GM19467 (cell line): Measurements from ENCODE around the gene ZMYND19.
"Not testable (repeated sequence)": the region's sequence is repeated elsewhere in the genome, so short reads cannot be mapped to it uniquely, and the experiment has no call there.

Experiments used
- ATAC-seq: cut with Tn5 transposase; IDR thresholded peaks from one replicate; pipeline ENCODE4 v1.9.1; 2021; ENCODE audit warnings: mild to moderate bottlenecking, moderate library complexity; ENCODE audit not compliant: unreplicated experiment

ZMYND19 gene

DNA sequence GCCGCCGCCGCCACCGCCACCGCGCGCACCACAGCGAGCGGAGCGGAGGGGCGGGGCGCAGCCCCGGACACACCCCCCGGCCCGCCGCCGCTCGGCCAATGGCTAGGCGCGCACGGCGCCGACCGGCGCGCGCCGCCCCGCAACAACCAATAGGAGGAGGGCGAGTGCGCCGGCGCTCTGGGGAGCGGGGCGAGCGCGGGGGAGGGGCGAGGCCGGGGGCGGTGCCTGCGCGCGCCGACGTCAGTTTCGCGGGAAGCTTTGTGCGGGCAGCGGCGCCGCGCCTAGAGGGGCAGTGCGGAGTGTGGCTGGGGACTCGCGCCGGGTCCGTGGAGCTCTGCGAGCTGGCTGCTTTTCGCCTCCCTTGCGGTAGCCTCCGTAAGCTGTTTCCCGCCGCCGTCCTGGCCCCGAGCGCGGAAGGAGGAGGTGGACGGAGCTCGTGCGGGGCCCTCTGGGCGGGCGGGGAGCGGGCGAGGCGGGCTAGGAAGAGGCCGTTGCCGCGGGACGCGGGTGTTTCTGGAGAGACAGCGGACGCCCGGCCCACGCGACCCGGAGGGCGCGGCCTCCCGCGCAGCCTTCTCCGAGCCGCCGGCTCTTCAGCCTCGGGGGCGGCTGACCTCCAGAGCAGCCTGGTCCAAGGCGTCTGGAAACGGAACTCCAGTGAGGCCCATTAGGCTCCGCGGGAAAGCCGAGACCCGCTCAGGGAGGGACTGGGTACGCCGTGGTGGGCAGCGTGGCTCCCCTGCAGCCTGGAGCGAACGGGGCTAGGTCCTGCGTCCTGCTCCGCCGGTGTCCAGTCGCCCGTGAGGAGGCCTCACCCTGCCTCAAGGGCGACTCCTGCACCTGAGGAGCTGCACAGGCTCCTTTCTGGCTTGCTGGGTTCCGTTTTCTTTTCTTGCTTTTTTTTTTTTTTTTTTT is at the start of gene ZMYND19:
Gene ZMYND19 (minus strand): TSS at position 44 of the 915 bp plus-strand sequence. CDS start 249 bp downstream, outside the sequence.
- peak; percentile 80 for ATAC-seq

DNA sequence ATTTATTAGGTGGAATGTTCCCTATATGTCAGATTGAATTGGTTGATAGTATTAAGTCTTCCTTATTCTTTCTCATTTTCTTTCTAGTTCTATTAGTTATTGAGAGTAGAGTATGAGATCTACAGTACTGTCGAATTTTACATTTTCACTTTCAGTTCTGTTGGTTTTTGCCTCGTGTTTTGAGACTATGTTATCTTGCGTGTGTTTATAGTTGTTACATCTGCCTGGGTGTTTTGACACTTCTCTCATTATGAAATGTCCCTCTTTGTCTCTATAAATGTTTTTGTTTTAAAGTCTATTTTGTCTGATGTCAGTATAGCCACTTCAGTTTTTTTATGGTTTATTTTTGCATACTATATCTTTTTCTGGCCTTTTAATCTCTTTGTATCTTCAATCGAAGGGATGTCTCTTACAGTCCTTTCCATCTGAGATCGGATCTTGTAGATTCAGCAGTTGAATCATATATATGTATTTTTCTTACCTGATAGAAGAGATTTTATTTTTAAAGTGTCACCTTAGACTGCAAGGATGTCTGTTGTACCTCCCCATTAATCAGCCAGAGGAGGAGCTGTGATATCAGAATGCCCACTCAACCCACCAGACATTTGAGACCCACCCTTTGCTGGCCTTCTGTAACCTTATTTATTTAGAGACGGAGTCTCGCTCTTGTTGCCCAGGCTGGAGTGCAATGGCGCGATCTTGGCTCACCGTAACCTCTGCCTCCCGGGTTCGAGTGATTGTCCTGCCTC is 49.2 kb upstream of the ZMYND19 start:
- ATAC-seq: no peak

DNA sequence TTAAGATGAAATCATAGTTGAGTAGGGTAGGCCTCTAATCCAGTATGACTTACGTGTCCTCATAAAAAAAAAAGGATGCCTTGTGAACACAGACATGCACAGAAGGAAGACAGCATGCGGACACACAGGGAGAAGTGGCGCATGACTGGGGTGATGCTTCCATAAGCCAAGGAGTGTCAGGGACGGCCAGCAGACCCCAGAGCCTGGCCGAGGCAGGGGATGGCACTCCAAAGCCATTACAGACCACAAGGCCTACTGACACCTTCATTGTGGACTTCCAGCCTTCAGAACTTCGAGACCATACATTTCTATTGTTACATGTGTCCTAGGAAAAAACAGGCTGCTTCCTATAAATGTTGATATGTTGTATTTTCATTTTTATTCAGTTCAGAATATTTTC is 48.4 kb upstream of the ZMYND19 start:
- ATAC-seq: no peak

DNA sequence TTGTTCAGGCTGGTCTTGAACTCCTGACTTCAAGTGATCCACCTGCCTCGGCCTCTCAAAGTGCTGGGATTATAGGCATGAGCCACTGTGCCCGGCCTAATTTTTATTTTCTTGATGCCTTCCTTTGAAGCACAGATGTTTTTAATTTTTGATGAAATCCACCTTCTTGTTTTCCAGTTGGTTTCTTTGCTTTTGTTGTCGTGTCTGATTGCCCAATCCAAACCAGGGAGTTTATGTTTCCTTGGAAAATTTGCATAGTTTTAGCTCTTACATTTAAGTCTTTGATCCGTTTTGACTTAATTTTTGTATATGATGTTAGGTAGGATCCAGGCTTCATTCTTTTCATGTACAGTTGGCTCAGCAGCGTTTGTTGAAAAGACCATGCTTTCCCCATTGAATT is 43.7 kb upstream of the ZMYND19 start:
- ATAC-seq: no peak

DNA sequence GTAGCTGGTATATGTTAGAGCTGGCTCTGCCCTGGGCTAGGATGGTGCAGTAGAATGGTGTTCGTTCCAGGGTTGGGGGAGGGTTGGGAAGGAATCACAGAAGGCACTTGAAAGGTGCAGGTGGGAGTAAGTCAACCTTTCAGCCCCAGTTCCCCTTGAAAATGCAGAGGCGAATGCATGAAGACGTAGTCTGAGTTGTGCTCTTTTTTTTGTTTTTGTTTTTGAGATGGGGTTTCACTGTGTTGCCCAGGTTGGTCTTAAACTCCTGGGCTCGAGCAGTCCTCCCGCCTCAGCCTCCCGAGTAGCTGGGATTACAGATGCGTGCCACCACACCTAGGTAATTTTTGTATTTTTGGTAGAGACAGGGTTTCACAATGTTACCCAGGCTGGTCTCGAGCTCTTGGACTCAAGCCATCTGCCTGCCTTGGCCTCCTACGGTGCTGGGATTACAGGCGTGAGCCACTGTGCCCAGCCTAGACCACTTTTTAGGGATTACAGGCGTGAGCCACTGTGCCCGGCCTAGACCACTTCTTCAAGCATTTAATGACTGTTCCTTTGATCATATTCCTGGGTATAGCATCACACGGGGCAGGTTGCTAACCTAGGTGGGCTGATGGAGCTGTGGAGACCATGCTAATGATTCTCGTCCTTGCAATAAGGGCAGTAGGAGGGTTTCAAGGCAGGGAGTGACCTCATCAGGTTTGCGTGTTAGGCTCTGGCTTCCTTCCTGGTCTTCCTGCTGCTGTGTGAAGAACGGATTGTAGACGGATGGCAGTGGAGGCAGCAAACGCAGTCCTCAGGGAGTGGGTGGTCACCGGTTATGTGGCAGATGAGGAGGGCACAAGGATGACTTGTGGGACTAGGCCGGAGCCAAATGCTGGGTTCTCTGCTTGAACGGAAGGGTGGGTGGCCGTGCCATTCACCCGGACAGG is 42.2 kb upstream of the ZMYND19 start:
- no peak for ATAC-seq

DNA sequence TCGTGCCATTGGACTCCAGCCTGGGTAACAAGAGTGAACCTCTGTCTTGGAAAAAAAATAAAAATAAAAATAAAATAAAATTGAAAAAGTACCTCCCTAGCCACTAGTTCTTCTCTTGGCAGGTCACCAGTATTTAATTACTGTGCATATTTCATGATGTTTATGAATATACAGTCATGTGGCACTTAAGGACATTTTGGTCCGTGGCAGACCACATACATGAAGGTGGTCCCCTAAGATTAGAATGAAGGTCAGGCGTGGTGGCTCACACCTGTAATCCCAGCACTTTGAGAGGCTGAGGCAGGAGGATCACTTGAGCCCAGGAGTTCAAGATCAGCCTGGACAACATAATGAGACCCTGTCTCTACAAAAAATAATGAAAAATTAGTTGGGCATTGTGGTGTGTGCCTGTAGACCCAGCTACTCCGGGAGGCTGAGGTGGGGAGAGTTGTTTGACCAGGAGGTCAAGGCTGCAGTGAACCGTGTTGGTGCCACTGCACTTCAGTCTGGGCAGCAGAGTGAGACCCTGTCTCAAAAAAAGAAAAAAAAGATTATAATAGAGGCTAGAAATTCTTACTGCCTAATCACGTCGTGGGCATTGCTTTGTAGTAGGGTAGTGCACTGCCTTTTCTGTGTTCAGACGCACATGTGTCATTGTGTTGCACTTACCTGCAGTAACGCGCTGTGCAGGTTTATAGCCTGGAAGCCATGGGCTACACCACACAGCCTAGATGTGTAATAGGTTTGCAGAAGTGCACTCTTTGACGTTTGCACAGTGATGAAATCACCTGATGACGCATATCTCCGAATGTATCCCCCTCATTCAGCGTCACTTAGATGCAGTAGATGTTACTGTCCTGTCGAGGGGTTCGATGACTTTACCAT is 41.3 kb upstream of the ZMYND19 start:
- ATAC-seq: no peak

DNA sequence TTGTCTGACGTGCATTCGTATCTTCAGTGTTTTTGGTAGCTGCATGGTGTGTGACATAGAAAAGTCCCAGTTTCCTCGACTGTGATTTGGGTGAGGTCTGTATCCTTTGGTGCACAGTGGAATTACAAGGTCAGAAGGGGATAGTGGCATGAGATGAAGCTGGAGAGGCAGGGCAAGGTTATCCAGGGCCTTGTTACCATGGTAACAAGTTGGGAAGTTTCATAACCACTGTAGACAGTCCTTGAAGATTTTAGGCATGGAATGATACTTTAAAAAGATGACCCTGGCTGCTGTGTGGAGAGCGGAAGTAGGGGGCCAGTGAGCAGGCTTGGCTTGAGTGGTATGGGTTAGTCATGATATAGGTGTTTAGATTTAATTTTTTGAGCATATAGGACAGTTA is 40.4 kb upstream of the ZMYND19 start:
- ATAC-seq: no peak

DNA sequence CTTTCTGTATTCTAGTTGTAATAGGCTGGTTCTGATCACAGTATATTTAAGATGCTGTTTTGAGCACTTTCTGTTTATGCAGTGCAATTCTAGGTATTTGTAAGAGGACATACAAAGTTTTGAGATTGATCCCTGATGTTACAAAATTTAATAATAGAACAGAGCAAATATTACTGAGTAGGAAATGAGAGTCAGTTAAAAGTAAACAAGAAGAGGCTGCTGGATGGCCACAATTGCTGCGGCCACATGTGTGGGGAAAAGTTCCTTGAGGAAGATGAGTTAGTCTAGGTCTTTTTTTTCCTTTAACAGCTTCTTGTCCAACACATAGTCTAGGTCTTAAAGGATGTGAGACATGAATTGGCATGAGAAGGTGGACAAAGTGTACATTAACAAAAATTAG is 39.8 kb upstream of the ZMYND19 start:
- no peak for ATAC-seq

DNA sequence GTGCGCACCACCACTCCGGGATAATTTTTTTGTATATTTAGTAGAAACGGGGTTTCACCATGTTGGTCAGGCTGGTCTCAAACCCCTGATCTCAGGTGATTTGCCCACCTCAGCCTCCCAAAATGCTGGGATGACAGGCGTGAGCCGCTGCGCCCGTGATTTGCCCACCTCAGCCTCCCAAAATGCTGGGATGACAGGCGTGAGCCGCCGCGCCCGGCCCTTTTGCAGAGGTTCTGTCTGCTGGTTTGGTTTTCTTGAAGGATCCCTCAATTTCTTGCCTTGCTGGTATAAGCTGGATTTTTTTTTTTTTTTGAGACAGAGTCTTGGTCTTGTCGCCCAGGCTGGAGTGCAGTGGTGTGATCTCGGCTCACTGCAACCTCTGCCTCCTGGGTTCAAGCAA is 37.1 kb upstream of the ZMYND19 start:
- ATAC-seq: not testable (repeated sequence)

DNA sequence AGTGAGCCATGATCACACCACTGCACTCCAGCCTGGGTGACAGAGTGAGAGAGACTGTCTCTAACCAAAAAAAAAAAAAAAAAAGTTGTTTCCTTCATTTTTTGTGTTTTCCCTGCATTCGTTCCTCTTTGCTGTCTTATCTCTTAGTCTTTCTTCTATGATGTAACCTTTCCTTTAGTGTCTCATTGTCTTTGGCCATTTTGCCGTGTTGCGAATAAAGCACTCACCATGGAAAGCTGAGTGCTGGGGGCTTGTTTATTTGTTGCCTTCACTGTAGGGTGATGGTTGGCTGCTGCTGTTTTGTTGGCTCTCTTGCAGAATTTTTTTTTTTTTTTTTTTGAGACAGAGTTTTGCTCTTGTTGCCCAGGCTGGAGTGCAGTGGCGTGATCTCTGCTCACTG is 36.2 kb upstream of the ZMYND19 start:
- ATAC-seq: no peak

DNA sequence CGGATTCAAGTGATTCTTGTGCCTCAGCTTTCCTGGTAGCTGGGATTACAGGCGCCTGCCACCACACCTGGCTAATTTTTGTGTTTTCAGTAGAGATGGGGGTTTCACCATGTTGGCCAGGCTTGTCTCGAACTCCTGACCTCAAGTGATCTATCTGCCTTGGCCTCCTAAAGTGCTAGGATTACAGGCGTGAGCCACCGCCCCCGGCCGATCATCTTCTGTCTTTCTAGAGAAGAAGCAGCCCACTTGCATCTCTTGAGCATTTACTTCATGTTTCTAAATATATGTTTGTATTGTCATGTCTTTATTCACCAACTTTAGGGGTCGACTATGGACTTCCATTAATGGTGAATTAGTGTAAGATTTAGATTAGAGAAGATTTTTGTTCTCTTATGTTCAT is 31.9 kb upstream of the ZMYND19 start:
- ATAC-seq: not testable (repeated sequence)

DNA sequence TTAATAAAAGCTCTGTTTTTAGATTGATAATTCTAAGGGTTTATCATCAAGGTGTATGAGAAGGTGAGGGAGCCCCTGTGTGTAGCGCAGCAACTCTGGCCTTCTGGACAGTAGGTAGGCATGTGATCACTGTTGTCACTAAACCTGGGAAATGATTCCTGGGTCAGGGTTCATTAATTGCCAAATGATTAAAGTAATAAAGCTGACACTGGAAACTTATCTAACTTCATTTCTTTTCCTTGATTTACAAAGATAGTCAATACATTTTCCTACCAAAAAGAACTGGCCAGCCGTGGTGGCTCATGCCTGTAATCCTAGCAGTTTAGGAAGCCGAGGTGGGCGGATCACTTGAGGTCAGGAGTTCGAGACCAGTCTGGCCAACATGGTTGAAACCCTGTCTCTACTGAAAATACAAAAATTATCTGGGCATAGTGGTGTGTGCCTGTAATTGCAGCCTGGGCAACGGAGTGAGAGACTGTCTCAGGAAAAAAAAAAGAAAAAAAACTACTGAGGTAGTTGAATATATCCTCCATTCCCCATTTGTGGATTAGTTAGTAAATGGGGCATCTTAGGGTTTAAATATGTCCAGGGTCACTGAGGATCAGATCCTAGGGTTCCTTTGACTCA is 30.9 kb upstream of the ZMYND19 start:
- no peak for ATAC-seq

DNA sequence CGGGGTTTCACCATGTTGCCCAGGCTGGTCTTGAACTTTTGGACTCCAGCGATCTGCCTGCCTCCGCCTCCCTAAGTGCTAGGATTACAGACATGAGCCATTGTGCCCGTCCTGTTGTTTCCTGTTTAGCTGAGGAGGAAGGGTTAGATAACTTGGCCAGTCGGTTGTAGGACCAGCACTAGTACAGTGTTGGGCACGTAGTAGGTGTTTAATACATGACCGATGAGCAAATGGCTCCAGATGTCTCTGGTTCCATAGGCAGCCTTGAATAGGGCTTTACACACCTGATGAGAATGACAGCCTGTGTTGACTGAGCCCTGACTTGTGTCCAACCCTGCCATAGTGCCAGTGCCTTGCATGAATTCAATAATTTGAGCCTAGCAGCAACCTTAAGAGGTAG is 30.3 kb upstream of the ZMYND19 start:
- ATAC-seq: no peak

DNA sequence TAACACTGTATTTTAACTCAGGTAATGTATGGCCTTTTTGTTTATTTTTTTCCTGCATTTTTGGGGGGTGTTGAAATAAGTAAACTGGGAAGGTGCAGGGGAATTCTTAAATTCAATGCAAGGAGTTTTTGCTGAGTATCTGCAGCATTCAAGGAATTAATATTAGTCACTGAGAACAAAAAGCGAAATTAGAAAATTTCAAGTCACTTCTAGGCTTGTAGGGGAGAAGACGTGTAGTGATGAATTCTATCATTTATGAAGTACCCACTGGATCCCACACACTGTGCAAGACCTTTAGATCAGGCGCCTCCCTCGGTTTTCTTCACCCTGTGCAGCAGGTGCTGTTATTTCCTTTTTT is 29.7 kb upstream of the ZMYND19 start:
- no peak for ATAC-seq

DNA sequence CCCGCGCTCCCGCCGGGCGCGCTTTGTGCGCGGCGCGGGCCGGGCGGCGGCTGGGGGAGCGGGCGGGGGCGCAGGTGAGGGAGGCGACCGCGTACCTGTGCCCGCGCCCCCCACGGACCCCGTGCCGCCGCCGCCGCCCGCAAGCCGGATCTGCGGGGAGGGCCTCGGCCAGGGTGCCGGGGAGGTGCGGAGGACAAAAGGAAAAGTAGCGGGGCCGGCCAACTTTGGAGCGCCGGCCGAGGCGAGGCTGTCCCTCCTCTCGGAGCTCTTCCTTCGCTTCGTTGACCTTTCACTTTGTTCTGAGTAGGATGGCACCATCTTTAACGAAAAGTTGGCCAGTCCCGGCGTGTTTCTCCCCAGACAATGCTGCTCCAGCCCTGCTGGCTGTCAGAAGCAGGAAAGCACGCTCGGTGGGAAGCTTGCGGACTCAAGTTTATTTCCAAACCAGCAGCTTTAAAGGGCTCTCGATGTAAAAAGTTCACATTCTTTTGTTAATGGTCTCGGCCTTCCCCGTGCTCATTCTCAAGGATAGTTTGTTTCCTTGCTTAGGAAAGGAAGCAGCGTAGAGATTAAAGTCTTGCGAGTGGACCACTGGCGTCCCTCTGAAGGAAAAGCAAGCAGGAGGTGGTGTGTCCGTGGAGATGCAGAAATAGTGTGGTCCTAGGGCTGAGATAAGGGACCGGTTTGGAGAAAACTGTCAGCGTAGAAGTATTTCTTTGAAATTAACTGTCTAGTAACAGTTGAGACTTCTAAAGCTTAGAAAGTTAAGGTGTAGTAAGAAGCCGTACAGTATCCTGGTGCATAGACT is 29.1 kb upstream of the ZMYND19 start:
- ATAC-seq: peak; percentile 20

DNA sequence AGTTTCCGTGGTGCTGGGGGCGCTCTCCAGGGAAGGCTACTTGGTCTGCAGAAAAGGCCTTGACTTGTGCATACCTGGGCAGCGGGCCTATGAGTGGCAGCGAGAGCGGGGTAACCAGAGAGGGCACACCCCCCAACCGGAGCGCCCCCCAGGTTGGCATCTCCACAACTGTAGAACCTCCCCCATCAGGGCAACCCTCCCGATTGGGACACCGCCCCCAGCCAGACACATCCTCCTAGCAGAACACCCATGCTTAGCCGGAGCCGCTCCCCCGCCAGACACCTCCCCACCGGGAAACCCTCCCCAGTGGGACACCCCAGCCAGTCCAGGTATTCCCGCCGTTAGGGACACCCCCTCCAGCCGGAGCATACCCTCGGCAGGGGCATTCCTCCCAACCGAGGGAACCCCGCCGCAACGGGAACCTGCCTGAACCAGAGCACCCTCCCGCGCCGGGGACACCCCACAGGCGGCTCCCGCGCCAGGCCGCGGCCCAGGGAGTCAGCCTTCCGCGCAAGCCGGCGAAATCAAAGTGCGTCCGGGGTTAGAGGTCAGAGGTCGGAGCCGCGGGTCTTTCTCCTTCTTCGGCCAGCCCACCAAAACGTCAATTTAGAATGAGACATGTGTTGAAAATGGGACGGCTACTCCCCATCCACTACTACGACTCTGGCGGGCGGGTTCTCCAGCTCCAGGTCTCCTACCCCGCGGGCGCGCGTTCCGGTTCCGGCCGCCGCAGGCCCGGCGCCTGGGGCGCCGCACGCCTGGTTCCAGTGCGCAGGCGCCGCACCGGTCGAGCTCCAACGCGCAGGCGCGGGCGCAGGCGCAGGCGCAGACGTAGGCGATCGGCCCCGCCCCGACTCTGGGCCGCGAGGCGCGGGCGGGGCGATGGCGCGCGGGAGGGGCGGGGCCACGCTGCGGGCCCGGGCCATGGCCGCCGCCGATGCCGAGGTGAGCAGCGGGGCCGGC is 28.1 kb upstream of the ZMYND19 start, which contains the start of gene EHMT1:
Gene EHMT1 (plus strand): TSS at position 901 of the 963 bp plus-strand sequence. CDS start 24 bp downstream, at position 925.
- peak; percentile 62 for ATAC-seq

DNA sequence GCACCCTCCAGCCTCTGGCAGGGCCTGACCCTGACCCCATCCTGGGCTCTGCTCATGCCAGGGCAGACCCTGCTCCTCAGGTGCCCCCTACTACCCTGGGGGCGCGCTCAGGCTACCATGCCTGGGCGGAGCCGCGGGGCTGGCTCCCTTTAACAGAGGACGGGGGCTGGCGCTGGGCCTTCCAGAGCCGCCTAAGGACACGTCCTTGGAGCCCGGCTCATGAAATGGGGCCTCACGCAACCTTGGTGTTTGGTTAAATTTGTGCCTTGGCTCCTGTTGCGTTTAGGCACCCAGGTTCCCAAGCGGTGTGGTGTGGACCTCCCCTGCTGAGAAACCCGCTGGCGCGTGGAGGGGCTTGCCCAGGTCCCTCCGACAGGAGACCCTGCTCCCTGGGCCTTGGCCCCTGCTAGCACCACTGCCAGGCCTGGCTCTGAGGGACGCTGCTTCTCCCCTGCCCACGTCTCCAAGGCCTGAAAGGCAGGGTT is 25.1 kb upstream of the ZMYND19 start:
- no peak for ATAC-seq
